Measurements from ENCODE around the gene LBHD2. TPM values are rescaled to one million over a fixed set of nuclear protein-coding genes. Genes with fewer than 3 reads are reported as not detected.

The LBHD2 gene
- total and polyA plus RNA-seq, 2 of the 13 experiments (the other 11 are each of a cell fraction or from before 2014, with no cell fraction given), result 0.67 to 1.00 TPM

DNA sequence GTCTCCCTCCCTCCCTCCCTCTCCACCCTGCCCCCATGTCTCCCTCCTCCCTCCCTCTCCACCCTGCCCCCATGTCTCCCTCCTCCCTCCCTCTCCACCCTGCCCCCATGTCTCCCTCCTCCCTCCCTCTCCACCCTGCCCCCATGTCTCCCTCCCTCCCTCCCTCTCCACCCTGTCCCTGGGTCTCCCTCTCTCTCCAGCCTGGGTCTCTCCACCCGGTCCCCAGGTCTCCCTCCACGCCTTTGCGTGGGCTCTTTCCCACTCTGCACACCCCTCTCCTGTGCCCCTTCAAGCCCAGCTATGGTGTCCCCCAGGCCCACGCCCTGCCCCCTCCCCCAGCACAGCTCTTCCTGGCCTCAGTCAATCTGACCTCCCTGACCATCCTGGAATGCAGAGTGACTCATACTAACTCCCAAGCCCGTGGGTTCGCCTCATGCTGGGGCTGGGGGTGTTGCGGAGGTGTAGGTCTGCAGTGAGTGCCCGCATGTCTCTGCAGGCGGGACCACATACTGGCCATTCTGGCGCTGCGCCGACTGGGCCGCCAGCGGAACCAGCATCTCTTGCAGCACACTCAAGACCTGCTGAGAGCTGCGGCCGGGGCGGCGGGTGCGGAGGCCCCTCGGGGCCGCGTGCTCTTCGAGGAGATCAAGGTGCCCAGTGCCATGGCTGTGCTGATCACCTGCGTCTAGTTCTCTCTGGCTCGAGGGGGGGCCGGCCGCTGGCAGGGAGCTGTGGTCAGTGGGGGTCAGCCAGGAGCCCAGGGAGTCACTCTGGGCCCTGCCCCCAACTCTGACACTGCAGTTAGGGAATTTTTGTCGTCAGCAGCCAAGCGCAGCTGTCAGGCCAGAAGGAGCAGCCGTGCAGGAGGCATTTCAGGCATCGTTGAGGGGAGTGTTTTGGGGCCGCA, 25.8 kb downstream of the LBHD2 start (continued):
- no peak for TF ChIP-seq PRMT3 (CRISPR knock-in tag; IDR thresholded peaks at IDR 0.05; ENCODE audit: borderline replicate concordance, low read depth)
- no peak for TF ChIP-seq SETDB1 (CRISPR knock-in tag; IDR thresholded peaks at IDR 0.05; ENCODE audit: borderline replicate concordance)
- TF ChIP-seq GABPA (IDR thresholded peaks at IDR 0.05; ENCODE audit: low read depth, low read length), result no peak
- no peak for TF ChIP-seq GABPA (CRISPR knock-in tag; IDR thresholded peaks at IDR 0.05; ENCODE audit: low read depth)
- 0 out of 2 replicates have a peak, but pooled peaks have one; percentile 13 for TF ChIP-seq PCBP1 (IDR thresholded peaks at IDR 0.05; ENCODE audit: borderline replicate concordance, low read depth, low read length)
- TF ChIP-seq ZNF207 (IDR thresholded peaks at IDR 0.05; ENCODE audit: borderline replicate concordance), result no peak
- TF ChIP-seq ZSCAN12 (CRISPR knock-in tag; IDR thresholded peaks at IDR 0.05), result no peak
- no peak for TF ChIP-seq ZNF333 (CRISPR knock-in tag; IDR thresholded peaks at IDR 0.05; ENCODE audit: borderline replicate concordance)
- TF ChIP-seq ZNF747 (CRISPR knock-in tag; IDR thresholded peaks at IDR 0.05; ENCODE audit: borderline replicate concordance), result no peak
- 0 out of 2 replicates have a peak, but pooled peaks have one; percentile 14 for TF ChIP-seq ARID5B (CRISPR knock-in tag; IDR thresholded peaks at IDR 0.05)
- no peak for TF ChIP-seq IRF9 (CRISPR knock-in tag; IDR thresholded peaks at IDR 0.05; ENCODE audit: borderline replicate concordance)
- TF ChIP-seq MTF1 (CRISPR knock-in tag; IDR thresholded peaks at IDR 0.05), result no peak
- TF ChIP-seq ZMYM2 (CRISPR knock-in tag; IDR thresholded peaks at IDR 0.05), result no peak
- TF ChIP-seq POGK (CRISPR knock-in tag; conservative IDR thresholded peaks at IDR 0.05), result no peak
- no peak for TF ChIP-seq SNAPC2 (CRISPR knock-in tag; IDR thresholded peaks at IDR 0.05)
- peak; percentile 73 to 82 for TF ChIP-seq NR2F1 (CRISPR knock-in tag; IDR thresholded peaks at IDR 0.05)
- no peak for TF ChIP-seq XRCC5 (optimal IDR thresholded peaks at IDR 0.05; ENCODE audit: low read length)
- TF ChIP-seq ZNF766 (CRISPR knock-in tag; IDR thresholded peaks at IDR 0.05; ENCODE audit: borderline replicate concordance), result no peak
- no peak for TF ChIP-seq ZNF251 (CRISPR knock-in tag; IDR thresholded peaks at IDR 0.05)
- TF ChIP-seq ZBTB38 (CRISPR knock-in tag; IDR thresholded peaks at IDR 0.05), result peak; percentile 53; the same call in 1 of the 2 replicates
- peak; percentile 71 for TF ChIP-seq RBFOX2 (IDR thresholded peaks at IDR 0.05; ENCODE audit: low read depth, low read length)
- no peak for TF ChIP-seq ZNF10 (CRISPR knock-in tag; IDR thresholded peaks at IDR 0.05; ENCODE audit: borderline replicate concordance, low read depth)
- TF ChIP-seq BORCS8-MEF2B (CRISPR knock-in tag; IDR thresholded peaks at IDR 0.05), result no peak
- TF ChIP-seq POLR2AphosphoS2 (IDR thresholded peaks at IDR 0.05; ENCODE audit: low read depth, low read length), result no peak
